Right hindlimb (tissue), 1 donor: ENCODE measurements around the gene B4GALT5.

Experiments used
- DNase-seq: peaks from one replicate; pipeline ENCODE4 v3.0.0-alpha.2; 2018

B4GALT5 gene

DNA sequence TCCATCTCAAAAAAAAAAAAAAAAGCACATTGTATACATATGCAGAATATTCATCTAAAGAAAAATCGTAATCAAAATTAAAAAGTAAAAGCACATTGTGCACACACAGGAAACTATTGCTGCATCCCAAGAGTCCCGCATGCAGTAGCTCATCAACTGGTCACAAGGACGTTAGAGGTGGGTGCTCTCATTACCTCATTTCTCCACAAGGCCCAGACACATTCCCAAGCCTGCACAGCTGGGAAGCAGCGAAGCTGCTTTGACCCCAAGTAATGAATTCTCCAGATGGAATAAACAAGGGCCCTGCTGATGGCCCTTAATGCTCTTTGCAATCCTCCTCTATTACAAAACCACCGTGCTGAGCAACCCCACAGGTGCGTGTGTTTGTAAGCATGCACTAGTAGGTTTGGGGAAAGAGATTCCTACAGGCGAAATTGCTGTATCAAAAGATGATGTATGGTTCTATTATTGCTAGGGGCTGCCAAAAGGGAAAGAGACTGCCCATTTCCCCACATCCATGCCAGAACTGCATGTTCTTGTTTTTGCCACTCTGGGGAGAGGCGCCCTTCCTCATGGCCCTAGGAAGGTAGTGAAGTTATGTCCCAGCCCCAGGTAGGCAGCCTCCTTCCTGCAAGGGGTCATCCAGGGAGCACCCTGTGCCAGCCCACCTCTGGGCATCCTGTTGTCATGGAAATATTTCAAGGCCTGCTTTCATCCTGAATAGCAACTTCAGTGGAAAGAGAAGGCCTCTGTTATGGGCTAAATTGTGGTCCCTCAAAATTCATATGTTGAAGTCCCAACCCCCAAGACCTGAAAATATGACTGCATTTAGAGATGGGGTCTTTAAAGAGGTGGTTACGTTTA, 111.1 kb downstream of the B4GALT5 start:
- DNase-seq, result no peak

- DNase-seq, result no peak
Observed at GRCh38 chr20:49601153-49601924, 112.3 kb downstream of the B4GALT5 start.

DNA sequence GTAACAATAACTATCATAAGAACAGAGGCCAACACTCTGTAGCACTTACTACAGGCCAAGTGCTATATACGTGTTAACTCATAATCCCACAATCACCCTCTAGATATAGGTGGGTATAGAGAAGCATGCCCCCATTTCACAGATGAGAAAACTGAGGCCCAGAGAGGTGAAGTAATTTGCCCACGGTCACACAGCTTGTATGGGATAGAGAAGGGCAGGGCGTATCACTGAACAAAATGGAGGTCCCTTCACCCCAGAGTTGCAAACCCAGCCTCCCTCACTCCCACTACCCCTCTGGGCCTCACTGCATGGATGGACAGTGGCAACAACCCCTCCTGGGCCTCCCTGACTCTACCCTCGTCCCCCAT, 113.9 kb downstream of the B4GALT5 start:
- no peak for DNase-seq

- DNase-seq, result no peak
Observed at GRCh38 chr20:49597825-49598395, 115.8 kb downstream of the B4GALT5 start.

GRCh38 chr20:49595811-49596561, 117.7 kb downstream of the B4GALT5 start:
- peak; percentile 58 for DNase-seq

DNA sequence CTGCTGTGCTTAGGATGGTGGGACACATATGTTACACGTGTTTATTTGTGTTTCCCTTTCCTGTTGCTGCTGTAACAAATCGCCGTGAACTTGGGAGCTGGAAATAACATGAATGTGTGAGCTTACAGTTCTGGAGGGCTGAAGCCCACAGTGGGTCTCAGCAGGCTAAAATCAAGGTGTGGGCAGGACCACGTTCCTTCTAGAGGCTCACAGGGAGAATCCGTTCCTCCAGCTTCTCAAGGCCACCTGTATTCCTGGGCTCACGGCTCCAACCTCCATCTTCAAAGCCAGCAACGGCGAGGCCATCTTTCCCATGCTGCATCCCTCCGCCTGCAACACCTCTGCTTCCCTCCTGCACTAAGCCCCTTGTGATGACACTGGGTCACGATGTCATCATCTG, 118.3 kb downstream of the B4GALT5 start:
- DNase-seq, result no peak

GRCh38 chr20:49594931-49595315, 118.8 kb downstream of the B4GALT5 start:
- no peak for DNase-seq

GRCh38 chr20:49594143-49594930, 119.3 kb downstream of the B4GALT5 start:
- peak; percentile 85 for DNase-seq

GRCh38 chr20:49593466-49594142, 120.1 kb downstream of the B4GALT5 start:
- no peak for DNase-seq

- DNase-seq, result no peak
Observed at GRCh38 chr20:49592120-49592519, 121.6 kb downstream of the B4GALT5 start.

- DNase-seq, result peak; percentile 47
Observed at GRCh38 chr20:49591217-49591865, 122.3 kb downstream of the B4GALT5 start.

- no peak for DNase-seq
Observed at GRCh38 chr20:49590163-49591017, 123.3 kb downstream of the B4GALT5 start.

DNA sequence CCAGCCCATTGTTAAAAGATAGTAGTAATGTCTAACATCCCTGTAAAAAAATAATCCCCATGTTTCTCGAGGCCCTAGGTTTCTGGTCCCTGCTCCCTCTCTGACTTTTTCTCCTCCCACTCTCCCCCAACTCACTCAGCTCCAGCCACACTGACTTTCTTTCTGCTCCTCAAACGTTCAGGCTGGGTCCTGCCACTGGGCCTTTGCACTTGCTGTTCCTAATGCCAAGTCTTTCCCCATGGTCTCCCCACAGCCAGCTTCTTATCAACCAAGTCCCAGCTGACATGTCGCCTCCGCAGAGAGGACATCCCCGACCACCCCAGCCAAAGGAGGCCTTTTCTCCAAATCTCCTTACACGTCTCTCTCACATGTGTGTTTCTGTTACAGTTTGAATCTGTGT, 123.9 kb downstream of the B4GALT5 start:
- no peak for DNase-seq

GRCh38 chr20:49587111-49587570, 126.5 kb downstream of the B4GALT5 start:
- DNase-seq, result no peak

DNA sequence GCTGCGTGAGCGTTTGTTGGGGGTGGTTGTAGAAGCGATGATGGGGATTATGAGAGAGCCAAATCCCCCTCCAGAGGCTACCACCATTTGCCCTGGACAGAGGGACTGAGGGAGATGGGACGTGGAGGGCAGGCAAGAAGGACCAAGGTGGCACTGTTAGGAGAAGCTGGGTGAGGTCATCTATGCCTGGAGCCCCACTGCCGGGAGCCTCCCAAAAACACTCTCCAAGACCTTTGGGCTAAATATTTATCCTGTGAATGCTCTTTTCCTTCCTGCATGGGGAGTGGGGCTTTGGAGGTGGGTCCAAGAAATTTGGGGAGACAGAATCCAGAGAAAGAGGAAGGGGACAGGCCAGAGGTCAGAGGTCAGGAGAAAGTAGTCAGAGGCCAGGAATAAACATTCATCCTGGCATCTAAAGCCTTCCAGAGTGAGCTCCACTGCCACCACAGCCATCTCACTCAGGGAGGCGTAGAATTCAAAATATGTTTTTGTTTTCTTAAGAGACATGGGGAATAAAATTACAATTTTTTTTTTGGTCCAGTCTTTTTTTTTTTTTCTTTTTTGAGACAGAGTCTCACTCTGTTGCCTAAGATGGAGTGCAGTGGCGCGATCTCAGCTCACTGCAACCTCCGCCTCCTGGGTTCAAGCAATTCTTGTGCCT, 128.0 kb downstream of the B4GALT5 start:
- no peak for DNase-seq

- no peak for DNase-seq
Observed at GRCh38 chr20:49584418-49585382, 129.0 kb downstream of the B4GALT5 start.

GRCh38 chr20:49583669-49584417, 129.8 kb downstream of the B4GALT5 start:
- DNase-seq, result peak; percentile 91

DNA sequence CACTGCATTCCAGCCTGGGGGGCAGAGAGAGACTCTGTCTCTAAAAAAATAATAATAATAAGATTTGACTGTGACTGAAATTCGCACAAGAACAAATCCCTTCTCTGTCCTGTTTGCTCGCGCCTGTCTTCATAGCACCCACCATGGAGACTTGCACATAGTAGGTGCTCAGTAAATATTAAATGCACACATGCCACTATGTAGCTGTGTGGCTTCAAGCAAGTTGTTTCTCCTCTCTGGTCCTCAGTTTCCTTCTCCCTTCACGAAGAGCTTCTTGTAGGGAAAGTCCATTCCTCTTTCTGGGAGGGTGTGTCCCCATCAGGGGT, 130.4 kb downstream of the B4GALT5 start:
- no peak for DNase-seq
